CD4-positive, alpha-beta T cell treated with Interleukin-15 for 4 hours (primary cell): ENCODE results near the gene MT1G.
A peak's percentile ranks its signal among the peaks of the same experiment; 100 is the strongest.
"Not testable (repeated sequence)": the region's sequence is repeated elsewhere in the genome, so short reads cannot be mapped to it uniquely, and the experiment has no call there.

Experiments used
- DNase-seq: peaks from one replicate; pipeline ENCODE4 v3.0.0-alpha.2; 2020; ENCODE audit warnings: low spot score

The MT1G gene

DNA sequence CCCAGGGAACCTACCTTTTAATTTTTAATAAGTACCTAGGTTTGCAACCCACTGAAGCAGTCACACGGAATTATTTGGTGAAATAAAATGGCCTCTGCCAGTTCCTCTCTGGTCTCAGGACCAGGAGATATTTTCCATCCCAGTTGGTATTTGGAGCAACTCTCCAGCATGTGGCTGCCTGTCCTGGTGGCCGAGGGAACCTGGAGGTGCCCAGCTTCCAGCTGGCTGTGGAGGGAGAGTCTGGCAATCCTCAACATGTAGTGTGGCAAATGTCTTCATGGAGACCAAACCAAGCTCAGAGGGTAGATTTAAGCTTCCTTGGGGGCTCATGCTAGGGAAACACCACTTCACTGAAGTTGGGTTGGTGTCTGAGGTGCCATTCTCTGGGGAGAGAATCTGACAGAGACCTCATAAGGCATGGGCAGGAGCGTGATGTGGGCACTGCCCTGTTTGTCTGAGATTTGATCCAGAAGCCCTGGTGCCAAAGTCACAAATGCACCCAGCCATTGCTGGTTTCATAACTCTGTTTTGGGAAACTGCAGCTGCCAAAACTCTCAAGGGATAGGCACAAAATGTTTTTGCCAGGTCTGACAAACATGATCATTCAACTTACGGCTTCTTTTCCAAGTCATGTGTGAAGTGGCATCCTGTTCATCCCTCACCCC, 17.2 kb upstream of the MT1G start:
- DNase-seq: no peak

DNA sequence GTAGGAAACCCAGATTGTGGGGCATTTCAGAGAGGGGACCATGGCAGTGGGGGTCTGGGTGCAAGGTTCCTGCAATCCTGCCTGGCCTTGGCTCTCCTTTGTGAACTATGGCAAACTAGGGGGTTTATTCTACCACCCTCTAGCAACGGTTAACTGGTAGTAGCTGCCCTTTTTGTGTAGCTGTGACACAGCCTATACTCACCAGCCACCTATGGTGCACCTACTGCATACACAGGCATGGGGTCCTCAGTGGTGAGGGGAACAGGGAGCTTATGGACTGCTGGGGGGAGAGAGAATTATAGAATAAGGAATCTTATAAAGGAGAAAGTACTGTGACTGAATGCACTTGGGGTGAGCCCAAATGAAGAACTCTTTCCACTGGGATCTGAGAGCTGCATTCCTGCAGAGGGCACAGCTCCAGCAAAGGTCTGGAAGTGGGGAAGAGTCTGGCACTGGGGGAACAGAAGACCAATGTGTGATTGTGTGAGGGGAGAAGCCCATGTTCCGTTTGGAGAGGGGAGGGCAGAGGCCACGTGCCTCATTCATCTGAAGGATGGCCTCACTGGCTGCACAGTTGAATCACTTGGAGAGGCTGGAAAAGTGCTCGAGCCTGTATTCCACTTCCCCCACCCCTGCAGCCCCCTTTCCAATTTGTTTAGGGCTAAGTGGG, 16.5 kb upstream of the MT1G start:
- DNase-seq: no peak

DNA sequence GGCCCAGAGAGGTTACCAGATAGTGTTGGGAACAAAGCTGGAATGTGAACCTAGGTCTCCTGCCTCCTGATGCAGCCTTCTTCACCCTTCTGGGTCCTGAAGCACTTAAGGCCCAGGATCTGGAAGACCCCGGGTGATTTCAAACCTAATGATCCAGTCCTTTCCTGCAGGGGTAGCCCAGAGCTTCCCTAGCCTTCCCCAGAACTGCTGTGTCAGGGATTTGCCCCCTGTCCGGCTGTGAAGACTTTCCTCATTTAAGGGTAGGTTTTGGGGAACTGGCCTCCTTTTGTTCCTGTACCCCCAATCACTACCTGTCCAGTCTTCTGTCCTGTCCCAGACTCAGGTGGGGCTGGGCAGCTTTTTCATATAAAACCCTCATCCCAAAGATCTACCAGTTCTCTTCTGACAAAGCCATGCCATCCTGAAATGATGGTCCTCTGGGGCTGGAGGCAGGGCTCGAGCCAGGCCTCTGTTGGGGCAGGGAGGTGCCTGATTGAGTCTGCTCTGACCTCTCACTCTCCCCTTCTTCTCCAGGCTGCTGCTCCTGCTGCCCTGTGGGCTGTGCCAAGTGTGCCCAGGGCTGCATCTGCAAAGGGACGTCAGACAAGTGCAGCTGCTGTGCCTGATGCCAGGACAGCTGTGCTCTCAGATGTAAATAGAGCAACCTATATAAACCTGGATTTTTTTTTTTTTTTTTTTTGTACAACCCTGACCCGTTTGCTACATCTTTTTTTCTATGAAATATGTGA, 15.7 kb upstream of the MT1G start:
- DNase-seq: no peak

DNA sequence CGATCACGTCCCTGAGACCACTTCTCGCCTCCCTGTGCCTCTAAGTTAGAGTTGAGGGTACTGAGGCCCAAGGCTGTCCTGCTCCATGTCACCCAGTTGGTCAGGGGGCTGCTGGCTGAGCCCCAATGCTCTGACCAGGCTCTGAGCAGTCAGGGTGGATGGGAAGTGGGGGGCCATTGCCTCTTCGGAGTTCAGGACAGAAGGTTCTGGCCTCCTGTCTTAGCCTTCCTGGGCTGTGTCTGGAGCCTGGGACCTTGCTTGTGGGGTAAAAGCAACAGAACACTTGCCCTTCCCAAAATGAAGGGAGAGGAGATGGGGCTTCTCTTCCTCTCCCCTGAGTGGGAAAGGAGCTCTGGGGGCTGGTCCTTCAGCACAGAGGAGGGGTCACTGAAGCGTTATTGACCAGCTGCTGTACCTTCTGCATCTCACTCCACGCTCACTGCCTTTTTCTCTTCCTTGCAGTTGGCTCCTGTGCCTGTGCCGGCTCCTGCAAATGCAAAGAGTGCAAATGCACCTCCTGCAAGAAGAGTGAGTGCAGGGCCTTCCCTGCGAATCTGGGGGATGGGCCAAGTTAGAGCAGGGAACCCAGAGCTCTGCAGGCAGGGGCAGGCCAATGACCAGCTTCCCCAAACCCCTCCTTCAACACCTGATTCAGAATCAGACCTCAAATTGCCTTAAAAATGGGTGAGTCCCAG, 15.0 kb upstream of the MT1G start:
- no peak for DNase-seq

DNA sequence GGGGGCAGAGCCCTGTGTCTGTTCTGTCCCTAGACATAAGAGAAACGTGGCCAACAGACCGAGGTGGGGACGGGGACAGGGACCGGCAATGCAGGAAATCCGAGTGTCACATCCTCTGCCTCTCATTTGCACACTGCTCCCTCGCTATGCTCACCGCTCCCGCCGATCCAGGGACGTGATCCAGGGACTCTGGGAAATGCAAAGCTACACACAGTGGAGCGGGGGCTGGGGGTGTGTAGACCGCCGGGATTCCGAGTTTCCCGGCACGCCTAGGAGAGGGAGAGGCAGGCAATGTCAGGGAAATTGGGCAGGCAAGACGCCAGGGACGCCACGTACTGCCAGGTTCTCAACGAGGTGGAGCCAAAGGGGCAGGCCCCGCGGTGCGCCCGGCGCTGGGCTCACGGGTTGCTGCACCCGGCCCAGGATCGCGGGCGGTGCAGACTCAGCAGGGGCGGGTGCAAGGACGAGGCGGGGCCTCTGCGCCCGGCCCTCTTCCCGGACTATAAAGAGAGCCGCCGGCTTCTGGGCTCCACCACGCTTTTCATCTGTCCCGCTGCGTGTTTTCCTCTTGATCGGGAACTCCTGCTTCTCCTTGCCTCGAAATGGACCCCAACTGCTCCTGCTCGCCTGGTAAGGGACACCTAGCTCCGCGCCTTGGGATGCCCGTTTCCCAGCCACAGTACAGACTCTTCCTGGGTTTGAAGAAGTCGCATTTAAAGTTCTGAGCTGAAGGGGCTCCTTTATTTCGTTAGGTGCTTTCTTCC, 14.3 kb upstream of the MT1G start, which contains the start of gene MT1X:
Gene MT1X, plus strand, starts transcription at position 532 of the 764 bp plus-strand sequence. Its CDS starts 71 bp downstream, at position 603.
- peak; percentile 85 for DNase-seq

DNA sequence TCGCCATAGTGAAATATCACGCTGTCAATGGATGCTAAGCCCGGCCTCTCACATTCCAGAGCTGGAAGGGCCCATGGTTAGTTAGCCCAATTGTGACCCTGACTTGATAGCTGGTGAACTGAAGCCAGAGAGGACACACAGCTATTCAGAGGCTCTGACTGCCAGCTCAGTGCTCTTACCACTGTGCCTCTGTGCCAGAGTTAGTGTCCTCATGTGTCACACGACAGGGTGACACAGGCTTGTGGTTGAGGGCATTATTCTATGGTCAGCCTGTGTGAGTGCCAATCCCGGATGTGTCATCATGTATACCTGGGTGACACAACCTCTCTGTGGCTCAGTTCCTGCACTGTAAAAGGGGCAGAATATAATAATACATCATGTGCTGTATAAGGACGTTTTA, 12.0 kb upstream of the MT1G start:
- DNase-seq: peak; percentile 20

DNA sequence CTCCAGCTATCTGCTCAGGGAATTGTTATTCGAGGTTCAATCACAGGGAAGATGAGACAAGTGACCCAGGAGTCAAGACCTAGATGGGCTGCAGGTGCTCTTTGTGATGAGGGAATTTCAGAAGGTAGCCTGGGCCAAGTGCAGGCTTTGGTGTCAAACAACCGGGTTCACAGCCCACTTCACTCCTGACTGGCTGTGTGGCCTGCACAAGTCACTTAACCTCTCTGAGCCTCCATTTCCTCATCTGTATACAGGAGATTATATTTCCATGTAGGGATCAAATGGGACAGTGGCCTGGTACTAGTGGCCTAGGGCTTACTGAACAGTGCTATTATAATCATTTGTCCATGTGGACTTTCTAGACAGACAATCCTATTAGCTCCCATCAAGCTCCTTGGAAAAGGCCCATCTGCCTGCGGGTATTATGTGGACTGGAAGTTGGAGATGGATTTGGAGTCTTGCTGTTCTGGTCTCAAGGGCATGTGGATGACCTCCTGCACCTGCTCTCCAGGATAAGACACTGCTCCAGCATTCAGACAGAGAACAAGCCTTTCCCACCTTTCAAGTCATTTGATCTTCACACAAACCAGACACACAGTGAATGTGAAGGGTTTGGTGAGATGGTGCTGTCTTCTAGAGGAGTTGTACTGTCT, 11.3 kb upstream of the MT1G start:
- DNase-seq: no peak

DNA sequence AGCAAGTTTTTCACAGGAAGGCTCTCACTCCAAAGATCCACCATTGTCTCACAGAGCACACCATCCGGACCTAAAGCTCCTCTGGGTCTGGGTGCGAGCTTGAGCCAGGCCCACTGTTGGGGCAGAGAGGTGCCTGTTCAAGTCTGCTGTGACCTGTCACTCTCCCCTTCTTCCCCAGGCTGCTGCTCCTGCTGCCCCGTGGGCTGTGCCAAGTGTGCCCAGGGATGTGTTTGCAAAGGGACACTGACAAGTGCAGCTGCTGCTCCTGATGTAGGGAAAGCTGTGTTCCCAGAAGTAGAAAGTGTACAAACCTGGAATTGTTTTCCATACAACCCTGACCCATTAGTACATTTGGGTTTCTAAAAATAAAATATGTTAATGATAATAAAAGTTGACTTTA, 9.6 kb upstream of the MT1G start:
- no peak for DNase-seq

DNA sequence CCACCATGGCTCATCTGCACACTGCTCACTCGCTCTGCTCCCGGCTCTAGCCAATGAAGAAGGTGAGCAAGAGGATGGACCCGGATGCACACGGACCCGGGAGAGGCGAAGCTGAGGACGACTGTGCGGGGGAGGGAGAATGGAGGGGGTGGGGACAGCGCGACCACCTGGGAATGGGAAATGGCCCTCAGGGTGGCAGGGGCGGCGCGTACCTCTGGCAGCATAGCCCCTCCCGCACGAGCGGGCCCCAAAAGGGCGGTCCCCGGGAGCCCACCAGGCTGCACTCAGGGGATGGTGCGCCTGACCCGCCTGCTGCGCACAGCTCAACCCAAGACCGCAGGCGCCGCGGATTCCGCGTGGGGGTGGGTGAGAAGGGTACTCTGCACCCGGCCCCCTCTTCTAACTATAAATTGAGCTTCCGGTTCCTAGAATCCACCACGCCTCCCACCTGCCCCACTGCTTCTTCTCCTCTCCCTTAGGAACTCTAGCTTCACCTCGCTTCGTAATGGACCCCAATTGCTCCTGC, 7.9 kb upstream of the MT1G start:
- DNase-seq: peak; percentile 26

DNA sequence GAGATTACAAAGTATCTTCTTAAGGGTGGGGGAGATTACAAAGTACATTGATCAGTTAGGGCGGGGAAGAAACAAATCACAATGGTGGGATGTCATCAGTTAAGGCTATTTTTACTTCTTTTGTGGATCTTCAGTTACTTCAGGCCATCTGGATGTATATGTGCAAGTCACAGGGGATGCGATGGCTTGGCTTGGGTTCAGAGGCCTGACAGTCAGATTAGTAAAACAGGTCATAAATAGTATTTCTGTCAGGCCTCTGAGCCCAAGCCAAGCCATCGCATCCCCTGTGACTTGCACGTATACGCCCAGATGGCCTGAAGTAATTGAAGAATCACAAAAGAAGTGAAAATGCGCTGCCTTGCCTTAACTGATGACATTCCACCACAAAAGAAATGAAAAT, 6.7 kb upstream of the MT1G start:
- not testable (repeated sequence) for DNase-seq

DNA sequence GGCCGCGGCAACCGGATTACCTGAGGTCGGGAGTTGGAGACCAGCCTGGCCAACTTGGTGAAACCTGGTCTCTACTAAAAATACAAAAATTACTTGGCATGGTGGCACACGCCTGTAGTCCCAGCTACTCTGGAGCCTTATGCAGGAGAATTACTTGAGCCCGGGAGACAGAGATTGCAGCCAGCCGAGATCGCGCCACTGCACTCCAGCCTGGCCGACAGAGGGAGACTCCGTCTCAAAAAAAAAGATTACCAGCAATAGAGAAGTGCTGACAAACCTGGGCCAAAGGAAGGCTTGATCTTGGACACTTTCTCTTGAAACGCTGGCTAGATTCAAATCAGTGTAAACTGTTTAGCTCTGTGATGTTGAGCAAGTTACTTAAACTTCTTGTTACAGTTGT, 6.1 kb upstream of the MT1G start:
- DNase-seq: no peak

DNA sequence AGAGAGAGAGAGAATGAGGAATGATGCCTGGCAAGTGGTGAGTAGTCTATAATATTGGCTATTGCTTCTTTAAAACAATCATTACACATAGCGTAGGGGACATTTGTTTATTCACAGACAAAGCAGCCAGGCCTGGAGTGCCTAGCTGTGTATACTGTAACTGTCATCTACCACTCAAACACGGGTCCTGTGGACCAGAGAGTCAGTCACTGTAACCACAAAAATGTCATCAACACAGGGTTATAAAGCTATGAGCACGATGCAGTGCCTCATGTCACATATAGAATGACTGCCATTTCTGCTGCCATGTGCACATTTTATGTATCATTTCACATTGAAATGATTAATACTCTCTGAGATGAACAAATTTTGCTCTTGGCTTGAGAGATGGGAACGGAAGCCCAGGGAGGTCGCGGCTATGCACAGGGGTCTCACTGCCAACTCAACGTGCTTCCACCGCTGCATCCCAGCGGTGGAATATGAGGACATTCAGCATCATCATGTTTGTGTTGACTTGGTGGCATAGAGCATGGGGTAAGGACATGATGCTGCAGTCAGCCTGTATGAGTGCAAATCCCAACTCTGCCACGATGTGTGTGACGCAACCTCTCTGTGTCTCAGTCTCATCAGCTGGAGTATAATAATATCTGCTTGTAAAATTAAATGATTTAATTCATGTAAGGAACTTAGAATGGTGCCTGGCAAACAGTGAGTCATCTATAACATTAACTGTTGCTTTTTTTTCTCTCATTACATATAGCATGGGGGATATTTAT, 5.1 kb upstream of the MT1G start:
- no peak for DNase-seq

DNA sequence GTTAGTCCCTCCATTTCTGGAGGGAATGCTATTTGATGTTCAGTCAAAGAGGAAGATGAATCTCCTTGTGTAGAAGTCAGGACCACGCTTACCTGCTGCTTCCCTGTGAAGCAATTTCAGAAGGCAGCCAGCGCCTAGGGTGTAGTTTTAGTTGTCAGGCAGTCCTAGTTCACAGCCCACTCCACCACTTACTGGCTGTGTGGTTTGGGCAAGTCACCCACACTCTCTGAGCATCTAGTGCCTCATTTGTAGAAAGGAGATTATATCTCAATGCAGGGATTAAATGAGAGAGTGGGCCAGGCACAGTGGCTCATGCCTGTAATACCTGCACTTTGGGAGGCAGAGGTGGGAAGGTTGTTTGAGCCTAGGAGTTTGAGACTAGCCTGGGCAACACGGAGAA, 4.3 kb upstream of the MT1G start:
- DNase-seq: not testable (repeated sequence)

DNA sequence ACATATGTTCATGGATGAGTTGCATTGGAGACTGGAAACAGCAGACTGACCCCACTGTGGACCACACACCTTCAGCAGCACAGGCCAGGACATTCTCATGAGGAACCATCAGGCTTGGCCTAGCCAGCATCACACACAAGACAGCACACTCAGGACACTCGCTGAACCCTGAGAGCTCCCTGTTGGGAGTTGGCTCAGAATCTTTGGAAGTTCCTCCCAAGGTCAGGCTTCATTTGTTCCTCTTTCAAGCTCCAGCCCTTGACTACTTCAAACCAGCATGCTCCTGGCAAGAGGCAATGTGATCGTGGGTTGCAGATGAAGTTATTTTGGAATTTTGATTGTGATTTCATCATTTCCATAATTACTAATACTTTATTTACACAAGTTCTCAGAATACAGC, 3.8 kb upstream of the MT1G start:
- DNase-seq: not testable (repeated sequence)

DNA sequence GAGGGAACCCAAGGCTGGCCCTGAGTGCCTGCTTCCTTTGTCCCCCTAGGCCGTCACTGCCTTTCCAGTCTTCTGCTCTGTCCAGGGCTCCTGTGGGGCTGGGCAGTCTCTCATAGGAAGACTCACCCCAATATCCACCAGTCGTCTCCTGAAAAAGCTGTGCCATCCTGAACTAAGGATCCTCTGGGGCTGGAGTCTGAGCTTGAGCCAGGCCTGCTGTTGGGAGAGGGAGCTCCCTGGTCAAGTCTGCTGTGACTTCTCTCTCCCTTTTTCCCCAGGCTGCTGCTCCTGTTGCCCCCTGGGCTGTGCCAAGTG, 2.7 kb upstream of the MT1G start:
- DNase-seq: no peak

DNA sequence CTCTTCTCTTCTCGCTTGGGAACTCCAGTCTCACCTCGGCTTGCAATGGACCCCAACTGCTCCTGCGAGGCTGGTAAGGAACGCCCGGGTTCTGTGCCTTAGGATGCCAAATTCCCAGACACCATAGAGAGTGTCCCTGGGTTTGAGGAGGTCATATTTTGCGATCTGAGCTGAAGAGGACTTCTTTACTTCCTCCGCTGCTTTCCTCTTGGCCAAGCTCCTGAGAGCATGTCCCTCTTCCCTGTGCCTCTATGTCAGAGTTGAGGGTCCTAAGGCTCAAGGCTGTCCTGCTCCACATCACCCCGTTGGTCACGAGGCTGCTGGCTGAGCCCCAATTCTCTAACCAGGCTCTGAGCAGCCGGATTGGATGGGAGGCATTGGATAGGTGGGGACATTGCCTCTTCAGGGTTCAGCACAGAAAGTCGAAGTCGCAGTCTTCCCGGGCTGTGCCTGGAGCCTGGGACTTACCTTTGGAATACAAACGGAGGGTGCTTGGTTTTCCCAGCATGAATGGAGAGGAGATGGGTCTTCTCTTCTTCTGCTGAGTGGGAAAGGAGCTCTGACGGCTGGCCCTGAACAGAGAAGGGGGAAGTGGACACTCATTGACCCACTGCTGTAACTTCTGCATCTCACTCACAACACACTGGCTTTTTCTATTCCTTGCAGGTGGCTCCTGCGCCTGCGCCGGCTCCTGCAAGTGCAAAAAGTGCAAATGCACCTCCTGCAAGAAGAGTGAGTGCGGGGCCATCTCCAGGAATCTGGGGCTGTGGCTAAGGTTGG, 2.2 kb upstream of the MT1G start:
- DNase-seq: no peak

DNA sequence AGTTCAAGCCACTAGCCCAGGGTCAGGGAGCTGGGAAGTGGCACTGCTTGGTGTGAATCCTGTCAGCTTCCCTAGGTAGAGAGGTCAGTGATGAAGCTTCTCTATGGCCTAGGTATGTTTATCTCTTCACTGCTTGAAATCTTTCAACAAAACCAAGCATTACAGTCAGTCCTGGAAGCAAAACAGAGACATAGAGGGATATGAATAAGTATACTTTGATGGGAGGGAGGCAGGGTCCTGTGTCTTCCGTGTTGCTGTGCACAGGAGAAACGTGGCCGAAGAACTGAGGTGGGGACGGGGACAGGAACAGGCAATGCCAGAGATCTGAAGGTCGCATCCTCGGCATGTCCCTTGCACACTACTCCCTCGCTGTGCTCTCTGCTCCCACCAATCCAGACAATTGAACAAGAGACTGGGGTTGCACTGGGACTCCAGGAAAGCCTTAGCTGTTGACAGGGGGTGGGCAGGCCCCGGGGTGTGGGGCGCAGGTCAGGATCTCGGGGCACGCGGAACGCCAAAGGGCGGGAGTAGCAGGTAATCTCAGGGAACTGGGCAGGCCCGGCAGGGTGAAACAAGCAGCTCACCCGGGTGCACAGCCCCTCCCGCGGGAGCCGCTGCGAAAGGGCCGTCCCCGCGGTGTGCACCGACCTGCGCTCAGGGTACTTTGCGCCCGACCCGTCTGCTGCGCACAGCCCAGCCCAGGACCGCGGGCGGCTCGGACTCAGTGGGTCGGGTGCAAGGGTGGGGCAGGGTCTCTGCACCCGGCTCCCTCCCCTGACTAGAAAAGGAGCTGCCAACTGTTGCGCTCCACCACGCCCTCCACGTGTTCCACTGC, 1.4 kb upstream of the MT1G start, which contains the start of gene MT1H:
Gene MT1H, plus strand, starts transcription at position 810 of the 835 bp plus-strand sequence. CDS start 71 bp downstream, outside the sequence.
- DNase-seq: no peak
